Adipocyte (in vitro differentiated cells): ENCODE results near the gene KMT2E.
"Not testable (repeated sequence)": the region's sequence is repeated elsewhere in the genome, so short reads cannot be mapped to it uniquely, and the experiment has no call there.

Experiments
- DNase-seq: peaks from one replicate; pipeline ENCODE4 v3.0.0-alpha.2; 2015; ENCODE audit warnings: low read depth
- H3K27me3 ChIP-seq: replicated peaks from 2 replicates; pipeline ENCODE4 v1.7.0; 2013; ENCODE audit warnings: mild to moderate bottlenecking, low read length, moderate library complexity; ENCODE audit not compliant: control insufficient read depth, insufficient read depth
- H3K36me3 ChIP-seq: 2 replicates; pipeline ENCODE4 v1.7.0; 2013; ENCODE audit warnings: low read length, mild to moderate bottlenecking, moderate library complexity; ENCODE audit not compliant: control insufficient read depth, insufficient read depth, severe bottlenecking
- H3K4me1 ChIP-seq: 2 replicates; pipeline ENCODE4 v1.7.0; 2013; ENCODE audit warnings: mild to moderate bottlenecking, low read length, moderate library complexity; ENCODE audit not compliant: control insufficient read depth, insufficient read depth
- H3K4me3 ChIP-seq: 2 replicates; pipeline ENCODE4 v1.7.0; 2013; ENCODE audit warnings: mild to moderate bottlenecking, low read length, moderate library complexity
- H3K9ac ChIP-seq: 2 replicates; pipeline ENCODE4 v1.7.0; 2013; ENCODE audit warnings: mild to moderate bottlenecking, low read length, moderate library complexity
- H3K9me3 ChIP-seq: 2 replicates; pipeline ENCODE4 v1.7.0; 2013; ENCODE audit warnings: mild to moderate bottlenecking, low read length, moderate library complexity; ENCODE audit not compliant: control insufficient read depth

The KMT2E gene

GRCh38 chr7:104983076-104983577 is 30.9 kb upstream of the KMT2E start:
- Histone ChIP-seq H3K4me1 (peaks cover 84% of the 10 kb centered on the region), H3K36me3 (peaks cover 9% of the 10 kb centered on the region), H3K27me3 (no peaks in the 10 kb centered on the region), H3K9me3 (no peaks in the 10 kb centered on the region), H3K9ac (peak overlapping the region; percentile 99), H3K4me3 (peak overlapping the region; percentile 90)
- no peak for DNase-seq

- Histone ChIP-seq H3K9me3 (no peaks in the 10 kb centered on the region), H3K36me3 (peaks cover 9% of the 10 kb centered on the region), H3K9ac (peak overlapping the region; percentile 99), H3K27me3 (no peaks in the 10 kb centered on the region), H3K4me1 (peaks cover 80% of the 10 kb centered on the region), H3K4me3 (peak overlapping the region; percentile 90)
- DNase-seq: peak; percentile 94
Measured at GRCh38 chr7:104983578-104984539, 30.1 kb upstream of the KMT2E start.

- H3K4me1 ChIP-seq: peaks cover 72% of the 10 kb centered on the region
- no peaks in the 10 kb centered on the region for H3K27me3 ChIP-seq
- peak overlapping the region; percentile 99 for H3K9ac ChIP-seq
- no peak for DNase-seq
- no peaks in the 10 kb centered on the region for H3K9me3 ChIP-seq
- peaks cover 9% of the 10 kb centered on the region for H3K36me3 ChIP-seq
- peak overlapping the region; percentile 90 for H3K4me3 ChIP-seq
Measured at GRCh38 chr7:104984585-104985258, 29.3 kb upstream of the KMT2E start.

- no peaks in the 10 kb centered on the region for H3K27me3 ChIP-seq
- no peak for DNase-seq
- H3K36me3 ChIP-seq: peaks cover 9% of the 10 kb centered on the region
- H3K4me1 ChIP-seq: peaks cover 66% of the 10 kb centered on the region
- peak overlapping the region; percentile 99 for H3K9ac ChIP-seq
- H3K9me3 ChIP-seq: no peaks in the 10 kb centered on the region
- H3K4me3 ChIP-seq: peak overlapping the region; percentile 90
Measured at GRCh38 chr7:104985259-104985617, 28.8 kb upstream of the KMT2E start.

- Histone ChIP-seq H3K9ac (no peak overlapping the region), H3K4me3 (no peak overlapping the region), H3K4me1 (peaks cover 51% of the 10 kb centered on the region), H3K36me3 (peaks cover 21% of the 10 kb centered on the region), H3K27me3 (no peaks in the 10 kb centered on the region), H3K9me3 (no peaks in the 10 kb centered on the region)
- no peak for DNase-seq
Measured at GRCh38 chr7:104986628-104987259, 27.3 kb upstream of the KMT2E start.

- not testable (repeated sequence) for H3K9ac ChIP-seq, H3K27me3 ChIP-seq, H3K4me3 ChIP-seq, DNase-seq, H3K9me3 ChIP-seq
- Histone ChIP-seq H3K36me3 (peaks cover 21% of the 10 kb centered on the region), H3K4me1 (peaks cover 45% of the 10 kb centered on the region)
Measured at GRCh38 chr7:104987403-104987802, 26.6 kb upstream of the KMT2E start.

- no peak for DNase-seq
- H3K36me3 ChIP-seq: peaks cover 35% of the 10 kb centered on the region
- H3K9me3 ChIP-seq: no peaks in the 10 kb centered on the region
- H3K9ac ChIP-seq: no peak overlapping the region
- no peaks in the 10 kb centered on the region for H3K27me3 ChIP-seq
- peaks cover 35% of the 10 kb centered on the region for H3K4me1 ChIP-seq
- H3K4me3 ChIP-seq: no peak overlapping the region
Measured at GRCh38 chr7:104990983-104991382, 23.0 kb upstream of the KMT2E start.

GRCh38 chr7:104992306-104992705 is 21.7 kb upstream of the KMT2E start:
- H3K36me3 ChIP-seq: peaks cover 31% of the 10 kb centered on the region
- H3K4me1 ChIP-seq: peaks cover 32% of the 10 kb centered on the region

GRCh38 chr7:104993217-104993862 is 20.7 kb upstream of the KMT2E start:
- Histone ChIP-seq H3K36me3 (peaks cover 31% of the 10 kb centered on the region), H3K27me3 (no peaks in the 10 kb centered on the region), H3K4me3 (no peak overlapping the region), H3K9me3 (no peaks in the 10 kb centered on the region), H3K9ac (no peak overlapping the region), H3K4me1 (peaks cover 29% of the 10 kb centered on the region)
- DNase-seq: no peak

More at GRCh38 chr7:104992306-104992705, 21.7 kb upstream of the KMT2E start:
- no peaks in the 10 kb centered on the region for H3K27me3 ChIP-seq
- DNase-seq: no peak
- H3K4me3 ChIP-seq: no peak overlapping the region
- H3K9me3 ChIP-seq: no peaks in the 10 kb centered on the region
- H3K9ac ChIP-seq: no peak overlapping the region

- no peak overlapping the region for H3K9ac ChIP-seq
- peaks cover 65% of the 10 kb centered on the region for H3K4me1 ChIP-seq
- H3K27me3 ChIP-seq: no peaks in the 10 kb centered on the region
- H3K36me3 ChIP-seq: peaks cover 23% of the 10 kb centered on the region
- no peak for DNase-seq
- no peak overlapping the region for H3K4me3 ChIP-seq
- no peaks in the 10 kb centered on the region for H3K9me3 ChIP-seq
Measured at GRCh38 chr7:104998040-104998752, 15.8 kb upstream of the KMT2E start.
